OCI-LY7 (cell line): Measurements from ENCODE around the gene HOTAIR. TPM values are rescaled to one million over a fixed set of nuclear protein-coding genes. Genes with fewer than 3 reads are reported as not detected.

Source experiments
- BruUV-seq: library from RNA; stranded (reverse); fragments of 400-500 nt; replicated peaks from 2 replicates; lab custom pipeline; 2021; lab: Mats Ljungman, UMichigan
- CTCF ChIA-PET: fragments of 300-600 bp; sonication (Branson Sonifier 250); formaldehyde crosslinking; loops from one replicate; lab custom pipeline; 2022; ENCODE audit warnings: antibody characterized with exemption; ENCODE audit not compliant: unreplicated experiment; lab: Charles Lee
- POLR2A ChIA-PET: fragments of 300-600 bp; sonication (Branson Sonifier 250); formaldehyde crosslinking; loops from one replicate; lab custom pipeline; 2022; ENCODE audit warnings: antibody characterized with exemption; lab: Charles Lee
- DNase-seq: peaks from one replicate; pipeline ENCODE4 v3.0.0-alpha.2; 2015; ENCODE audit warnings: low spot score
- H2AFZ ChIP-seq: fragments of 200-600 bp; sonication (generic), shearing (Covaris generic); 2 replicates; pipeline ENCODE4 v1.6.1; 2014; ENCODE audit warnings: mild to moderate bottlenecking, antibody characterized with exemption, low read length, moderate library complexity
- H3K27ac ChIP-seq: fragments of 200-600 bp; sonication (generic); 2 replicates; pipeline ENCODE4 v1.5.1; 2014; ENCODE audit warnings: mixed run types, low read depth, mild to moderate bottlenecking, moderate library complexity, low read length, inconsistent platforms; ENCODE audit not compliant: poor library complexity, severe bottlenecking
- H3K36me3 ChIP-seq: fragments of 200-600 bp; sonication (generic); 2 replicates; pipeline ENCODE4 v1.6.1; 2014; ENCODE audit warnings: mild to moderate bottlenecking, antibody characterized with exemption, low read length, moderate library complexity, mixed read lengths; ENCODE audit not compliant: insufficient read depth
- H3K4me1 ChIP-seq: fragments of 200-600 bp; sonication (generic); 2 replicates; pipeline ENCODE4 v1.5.1; 2014; ENCODE audit warnings: mild to moderate bottlenecking, low read length; ENCODE audit not compliant: insufficient read depth, poor library complexity, severe bottlenecking
- H3K4me2 ChIP-seq: fragments of 200-600 bp; sonication (generic); 2 replicates; pipeline ENCODE4 v1.6.1; 2014; ENCODE audit warnings: mild to moderate bottlenecking, low read length
- H3K4me3 ChIP-seq: fragments of 200-600 bp; sonication (generic); 2 replicates; pipeline ENCODE4 v1.5.1; 2014; ENCODE audit warnings: mild to moderate bottlenecking, low read depth, low read length; ENCODE audit not compliant: poor library complexity, severe bottlenecking
- H3K79me2 ChIP-seq: fragments of 200-600 bp; sonication (generic); 2 replicates; pipeline ENCODE4 v1.6.1; 2016; ENCODE audit warnings: low read depth, mild to moderate bottlenecking, low read length, moderate library complexity, mixed read lengths; ENCODE audit not compliant: insufficient read depth
- H3K9me2 ChIP-seq: fragments of 200-600 bp; sonication (generic); 2 replicates; pipeline ENCODE4 v1.6.1; 2016; ENCODE audit warnings: mild to moderate bottlenecking, low read length, mixed read lengths; ENCODE audit not compliant: insufficient read depth
- H3K9me3 ChIP-seq: fragments of 200-600 bp; sonication (generic); 2 replicates; pipeline ENCODE4 v1.6.1; 2014; ENCODE audit warnings: mild to moderate bottlenecking, mixed run types, low read length, mixed read lengths
- H4K20me1 ChIP-seq: fragments of 200-600 bp; sonication (generic); 2 replicates; pipeline ENCODE4 v1.6.1; 2014; ENCODE audit warnings: mild to moderate bottlenecking, antibody characterized with exemption, low read length, moderate library complexity, mixed read lengths; ENCODE audit not compliant: insufficient read depth
- CTCF ChIP-seq: fragments of 200-600 bp; sonication (generic); conservative IDR thresholded peaks from 2 replicates; pipeline ENCODE4 v1.5.1; 2014; ENCODE audit warnings: mild to moderate bottlenecking, antibody characterized with exemption, low read length, moderate library complexity, mixed read lengths
- EZH2phosphoT487 ChIP-seq: fragments of 200-600 bp; sonication (generic); IDR thresholded peaks from 2 replicates; pipeline ENCODE4 v1.6.1; 2018; ENCODE audit warnings: low read depth, borderline replicate concordance, mild to moderate bottlenecking, mixed run types, antibody characterized with exemption, low read length, moderate library complexity, mixed read lengths
- intact Hi-C: fragments of 100-400 bp; cut with micrococcal nuclease; formaldehyde crosslinking; loops from one replicate; pipeline ENCODE4 v1.10.0; 2022; ENCODE audit not compliant: unreplicated experiment
- total RNA-seq, 2 experiments: library from RNA; depleted of rRNA in 1 of 2; stranded (reverse); fragments of >200 nt in 1 of 2; shearing (Covaris generic) in 1 of 2; gene quantifications; 2 replicates each; pipeline ENCODE4 v1.2.3, GENCODE V29; 2014 to 2022

HOTAIR gene
- total RNA-seq, 2 experiments from 2014 or later, result 0.88 to 5.3 TPM

GRCh38 chr12:54001283-54002187 is 26.8 kb upstream of the HOTAIR start:
- H3K4me3 ChIP-seq, result no peak overlapping the region
- ChIA-PET POLR2A (no interaction called here), CTCF (no interaction called here)
- BruUV-seq, result no TSS peak
- peaks cover 18% of the 10 kb centered on the region for H3K4me1 ChIP-seq
- no peak overlapping the region for H3K27ac ChIP-seq
- no peak overlapping the region for H3K4me2 ChIP-seq
- no peaks in the 10 kb centered on the region for H3K79me2 ChIP-seq
- intact Hi-C loops, result no loop called here
- no peaks in the 10 kb centered on the region; the same call in 1 of the 2 replicates for H4K20me1 ChIP-seq
- no peak for DNase-seq
- H3K36me3 ChIP-seq, result no peaks in the 10 kb centered on the region
- no peaks in the 10 kb centered on the region for H3K9me2 ChIP-seq
- H2AFZ ChIP-seq, result no peak overlapping the region
- no peaks in the 10 kb centered on the region for H3K9me3 ChIP-seq
- no peak for TF ChIP-seq EZH2phosphoT487
- TF ChIP-seq CTCF, result no peak

- CTCF ChIA-PET, result no interaction called here
- H3K27ac ChIP-seq, result no peak within 1 kb of the TSS
- POLR2A ChIA-PET, result interaction anchor here (0.7 kb wide), 1 partner anchor 9 kb away, joined by 3 read pairs; no protein-coding TSS in a partner anchor
- no peak within 1 kb of the TSS for H2AFZ ChIP-seq
- BruUV-seq, result no TSS peak
- peaks cover 11% of the 10 kb centered on the region for H3K4me1 ChIP-seq
- no peaks in the 10 kb centered on the region for H3K9me3 ChIP-seq
- H4K20me1 ChIP-seq, result no peaks in the 10 kb centered on the region; the same call in 1 of the 2 replicates
- H3K36me3 ChIP-seq, result no peaks in the 10 kb centered on the region
- no peak within 1 kb of the TSS for H3K4me2 ChIP-seq
- intact Hi-C loops, result no loop called here
- H3K4me3 ChIP-seq, result no peak within 1 kb of the TSS
- TF ChIP-seq EZH2phosphoT487 (no peak), CTCF (no peak)
- no peak for DNase-seq
- no peaks in the 10 kb centered on the region for H3K9me2 ChIP-seq
- no peaks in the 10 kb centered on the region for H3K79me2 ChIP-seq
These were observed 25.7 kb upstream of the HOTAIR start, which contains the start of gene HOXC9 for GRCh38 chr12:54000116-54001114. Gene HOXC9 (plus strand): TSS chr12:54000161. CDS start chr12:54000189, 28 bp downstream.
